Endothelial cell of umbilical vein (primary cell): ENCODE measurements around the gene CNTNAP2. TPM values are rescaled to one million over a fixed set of nuclear protein-coding genes. Genes with fewer than 3 reads are reported as not detected.

Experiments
- BruUV-seq: library from RNA; stranded (reverse); fragments of 400-500 nt; replicated peaks from 2 replicates; lab custom pipeline; 2021; lab: Mats Ljungman, UMichigan
- CTCF ChIA-PET: fragments of 300-600, 350-600 bp; sonication (Branson Sonifier 250); formaldehyde crosslinking; loops from one replicate; lab custom pipeline; 2021; ENCODE audit warnings: antibody characterized with exemption, inconsistent platforms; lab: Charles Lee
- POLR2A ChIA-PET: fragments of 300-600, 350-600 bp; sonication (Branson Sonifier 250); formaldehyde crosslinking; loops from one replicate; lab custom pipeline; 2021; ENCODE audit warnings: antibody characterized with exemption, inconsistent platforms; lab: Charles Lee
- DNase-seq: peaks from one replicate; pipeline ENCODE4 v3.0.0-alpha.2; 2011; ENCODE audit warnings: low read depth, low spot score
- FAIRE-seq: peaks from 2 replicates; lab custom pipeline; 2011; peaks lifted over from hg19 to GRCh38; lab: Jason Lieb, UNC
- H2AFZ ChIP-seq: 2 replicates; pipeline ENCODE4 v1.6.0; 2012; ENCODE audit warnings: low read depth, low read length, control low read depth, inconsistent platforms
- H3K27ac ChIP-seq: 2 replicates; pipeline ENCODE4 v1.5.1; 2011; ENCODE audit warnings: low read depth, mild to moderate bottlenecking, control low read depth, low read length, moderate library complexity; ENCODE audit not compliant: insufficient read depth
- H3K27me3 ChIP-seq, 2 experiments: 2 replicates each; pipeline versions ENCODE4 v1.6.0 to v1.6.1; 2011; ENCODE audit warnings: low read length in 2 of 2, mixed read lengths in 1 of 2; ENCODE audit not compliant: control insufficient read depth in 2 of 2, insufficient read depth in 2 of 2
- H3K36me3 ChIP-seq, 2 experiments: 2 replicates in 1 of 2; 3 replicates in 1 of 2; pipeline ENCODE4 v1.5.1; 2011; ENCODE audit warnings: low read length in 2 of 2, mild to moderate bottlenecking in 1 of 2, moderate library complexity in 1 of 2; ENCODE audit not compliant: control insufficient read depth in 2 of 2, insufficient read depth in 2 of 2; ENCODE audit errors: extremely low read depth in 1 of 2
- H3K4me1 ChIP-seq: 3 replicates; pipeline ENCODE4 v1.5.1; 2011; ENCODE audit warnings: mild to moderate bottlenecking, low read length; ENCODE audit not compliant: control insufficient read depth, insufficient read depth; ENCODE audit errors: extremely low read depth
- H3K4me2 ChIP-seq: 2 replicates; pipeline ENCODE4 v1.6.1; 2011; ENCODE audit warnings: low read length, control low read depth, mixed read lengths; ENCODE audit not compliant: insufficient read depth
- H3K4me3 ChIP-seq, 3 experiments: fragments of 200-600 bp in 1 of 3; sonication (generic), shearing (Covaris generic) in 1 of 3; replicated peaks in 1 of 3; 2 replicates each; pipeline ENCODE4 v1.5.1; 2011 to 2016; ENCODE audit warnings: control low read depth in 3 of 3, low read length in 3 of 3, mild to moderate bottlenecking in 2 of 3, inconsistent platforms in 1 of 3, low read depth in 1 of 3, moderate library complexity in 1 of 3; ENCODE audit not compliant: insufficient read depth in 1 of 3
- H3K79me2 ChIP-seq: 2 replicates; pipeline ENCODE4 v1.6.0; 2012; ENCODE audit warnings: low read length, inconsistent platforms; ENCODE audit not compliant: control insufficient read depth, insufficient read depth
- H3K9ac ChIP-seq: replicated peaks from 2 replicates; pipeline ENCODE3; 2011; ENCODE audit warnings: low read length, control low read depth; ENCODE audit not compliant: insufficient read depth; ENCODE audit errors: extremely low read depth
- H3K9me1 ChIP-seq: replicated peaks from 3 replicates; pipeline ENCODE4 v1.6.0; 2011; ENCODE audit warnings: mild to moderate bottlenecking, low read length; ENCODE audit not compliant: control insufficient read depth, insufficient read depth; ENCODE audit errors: extremely low read depth
- H3K9me3 ChIP-seq: replicated peaks from 2 replicates; pipeline ENCODE4 v1.5.1; 2012; ENCODE audit warnings: low read length, inconsistent platforms; ENCODE audit not compliant: control insufficient read depth, insufficient read depth
- H4K20me1 ChIP-seq: replicated peaks from 2 replicates; pipeline ENCODE3; 2011; ENCODE audit warnings: mild to moderate bottlenecking, low read length; ENCODE audit not compliant: control insufficient read depth, insufficient read depth; ENCODE audit errors: extremely low read depth
- CTCF ChIP-seq, 2 donors: IDR thresholded peaks; 1 replicate in 1 of 2; 2 replicates in 1 of 2; pipeline ENCODE4 v1.5.1; 2011; ENCODE audit warnings: low read length in 2 of 2, mild to moderate bottlenecking in 2 of 2, moderate library complexity in 2 of 2, control low read depth in 1 of 2, inconsistent platforms in 1 of 2, low read depth in 1 of 2; ENCODE audit not compliant: insufficient read depth in 1 of 2; ENCODE audit errors: extremely low read depth in 1 of 2
- EZH2 ChIP-seq: IDR thresholded peaks from 2 replicates; pipeline ENCODE4 v1.6.1; 2012; ENCODE audit warnings: borderline replicate concordance, low read depth, mild to moderate bottlenecking, moderate library complexity, low read length, inconsistent platforms; ENCODE audit not compliant: severe bottlenecking
- FOS ChIP-seq: IDR thresholded peaks from 2 replicates; pipeline ENCODE4 v1.6.1; 2011; ENCODE audit warnings: mild to moderate bottlenecking, low read length, moderate library complexity, borderline replicate concordance; ENCODE audit not compliant: insufficient read depth
- GATA2 ChIP-seq: IDR thresholded peaks from 2 replicates; pipeline ENCODE4 v1.7.0; 2011; ENCODE audit warnings: low read depth, mild to moderate bottlenecking, moderate library complexity, mixed read lengths, low read length; ENCODE audit not compliant: insufficient read length, insufficient read depth
- JUN ChIP-seq: IDR thresholded peaks from 2 replicates; pipeline ENCODE4 v1.6.1; 2011; ENCODE audit warnings: borderline replicate concordance, low read depth; ENCODE audit not compliant: insufficient read length, insufficient read depth
- MAX ChIP-seq: IDR thresholded peaks from 2 replicates; pipeline ENCODE4 v1.6.1; 2011; ENCODE audit not compliant: insufficient read depth, insufficient read length
- MYC ChIP-seq: IDR thresholded peaks from one replicate; pipeline ENCODE4 v1.6.1; 2011; ENCODE audit warnings: mild to moderate bottlenecking, low read depth, low read length
- POLR2A ChIP-seq: IDR thresholded peaks from 2 replicates; pipeline ENCODE4 v1.6.1; 2012; ENCODE audit warnings: low read depth, mild to moderate bottlenecking, control low read depth, low read length
- POLR2AphosphoS5 ChIP-seq: IDR thresholded peaks from 2 replicates; pipeline ENCODE4 v1.6.1; 2012; ENCODE audit warnings: low read depth, mild to moderate bottlenecking, control low read depth, low read length, moderate library complexity; ENCODE audit not compliant: insufficient read depth
- dilution Hi-C: fragments of 300-500 bp; cut with MboI; formaldehyde crosslinking; loops from one replicate; pipeline ENCODE4 v1.15.0; 2019; ENCODE audit warnings: low sequenced_read_pairs; ENCODE audit not compliant: extremely low pct_ligation_motif_present
- intact Hi-C: fragments of 100-400 bp; cut with micrococcal nuclease; formaldehyde crosslinking; loops from one replicate; pipeline ENCODE4 v1.10.0; 2022
- polyA plus RNA-seq, 4 experiments: library from polyadenylated mRNA; depleted of rRNA in 3 of 4; stranded (reverse) in 3 of 4; unstranded in 1 of 4; fragments of >200 nt; gene quantifications; 2 replicates each; pipeline versions ENCODE4 v1.2.1 to v1.2.3, GENCODE V29; 2011 to 2012; ENCODE audit warnings: missing spikeins in 1 of 4
- total RNA-seq: library from RNA; stranded (reverse); gene quantifications from 2 replicates; pipeline ENCODE4 v1.2.3, GENCODE V29; 2021

The CNTNAP2 gene
- total and polyA plus RNA-seq, 2 donors (not counting 3 experiments of a cell fraction or from before 2014, with no cell fraction given) = not detected

- dilution Hi-C loops (no loop called here), intact Hi-C loops (no loop called here)
- Histone ChIP-seq H3K79me2 (no peaks in the 10 kb centered on the region), H3K9me3 (peaks cover 5% of the 10 kb centered on the region), H2AFZ (no peak overlapping the region), H3K27ac (no peak overlapping the region), H3K9me1 (no peaks in the 10 kb centered on the region), H3K9ac (no peak overlapping the region), H3K4me2 (no peak overlapping the region), H3K36me3 (no peaks in the 10 kb centered on the region), H3K4me1 (no peaks in the 10 kb centered on the region), H3K4me3 (no peak overlapping the region), H3K27me3 (no peaks in the 10 kb centered on the region), H4K20me1 (no peaks in the 10 kb centered on the region)
- BruUV-seq = no TSS peak
- DNase-seq (no peak), FAIRE-seq (no peak)
- ChIA-PET CTCF (no interaction called here), POLR2A (no interaction called here)
- TF ChIP-seq GATA2 = no peak
- no peak for TF ChIP-seq POLR2A
- no peak for TF ChIP-seq FOS
- TF ChIP-seq POLR2AphosphoS5 = no peak
- no peak for TF ChIP-seq CTCF (IDR thresholded peaks at IDR 0.05; ENCODE audit: extremely low read depth in 1 of 2, insufficient read depth in 1 of 2, low read depth in 1 of 2, low read length in 2 of 2)
- no peak for TF ChIP-seq MYC
- no peak for TF ChIP-seq JUN
- TF ChIP-seq MAX = no peak
- TF ChIP-seq EZH2 = no peak
Observed at GRCh38 chr7:147869456-147869855, 1752.9 kb downstream of the CNTNAP2 start.
